Brain microvascular endothelial cell (primary cell): Measurements from ENCODE around the gene ITPR2.
"Not testable (repeated sequence)": the region's sequence is repeated elsewhere in the genome, so short reads cannot be mapped to it uniquely, and the experiment has no call there.

Experiments used
- DNase-seq: peaks from one replicate; pipeline ENCODE4 v3.0.0-alpha.2; 2020
- H3K27ac ChIP-seq: fragments of 250-450 bp; sonication (Bioruptor Pico); 2 replicates; pipeline ENCODE4 v1.5.1; 2020; ENCODE audit warnings: mild to moderate bottlenecking, moderate library complexity
- H3K27me3 ChIP-seq: fragments of 250-450 bp; sonication (Bioruptor Pico); replicated peaks from 2 replicates; pipeline ENCODE4 v1.5.1; 2020; ENCODE audit warnings: mild to moderate bottlenecking
- H3K36me3 ChIP-seq: fragments of 250-450 bp; sonication (Bioruptor Pico); replicated peaks from 2 replicates; pipeline ENCODE4 v1.5.1; 2020; ENCODE audit warnings: mild to moderate bottlenecking
- H3K4me3 ChIP-seq: 2 replicates; pipeline ENCODE4 v1.5.1; 2011; ENCODE audit warnings: low read depth, mild to moderate bottlenecking, control low read depth, low read length, moderate library complexity
- in situ Hi-C: cut with HindIII; loops from 2 replicates; pipeline ENCODE4 v1.10.0; 2017; ENCODE audit warnings: low sequenced_read_pairs, low pct_ligation_motif_present
- TF ChIP-seq, protein P1 (sequence below): IDR thresholded peaks from 2 replicates; pipeline ENCODE4 v1.5.1; 2011; ENCODE audit warnings: low read depth, mild to moderate bottlenecking, moderate library complexity, low read length, control low read depth, inconsistent platforms; ENCODE audit errors: missing control alignments

Gene ITPR2

DNA sequence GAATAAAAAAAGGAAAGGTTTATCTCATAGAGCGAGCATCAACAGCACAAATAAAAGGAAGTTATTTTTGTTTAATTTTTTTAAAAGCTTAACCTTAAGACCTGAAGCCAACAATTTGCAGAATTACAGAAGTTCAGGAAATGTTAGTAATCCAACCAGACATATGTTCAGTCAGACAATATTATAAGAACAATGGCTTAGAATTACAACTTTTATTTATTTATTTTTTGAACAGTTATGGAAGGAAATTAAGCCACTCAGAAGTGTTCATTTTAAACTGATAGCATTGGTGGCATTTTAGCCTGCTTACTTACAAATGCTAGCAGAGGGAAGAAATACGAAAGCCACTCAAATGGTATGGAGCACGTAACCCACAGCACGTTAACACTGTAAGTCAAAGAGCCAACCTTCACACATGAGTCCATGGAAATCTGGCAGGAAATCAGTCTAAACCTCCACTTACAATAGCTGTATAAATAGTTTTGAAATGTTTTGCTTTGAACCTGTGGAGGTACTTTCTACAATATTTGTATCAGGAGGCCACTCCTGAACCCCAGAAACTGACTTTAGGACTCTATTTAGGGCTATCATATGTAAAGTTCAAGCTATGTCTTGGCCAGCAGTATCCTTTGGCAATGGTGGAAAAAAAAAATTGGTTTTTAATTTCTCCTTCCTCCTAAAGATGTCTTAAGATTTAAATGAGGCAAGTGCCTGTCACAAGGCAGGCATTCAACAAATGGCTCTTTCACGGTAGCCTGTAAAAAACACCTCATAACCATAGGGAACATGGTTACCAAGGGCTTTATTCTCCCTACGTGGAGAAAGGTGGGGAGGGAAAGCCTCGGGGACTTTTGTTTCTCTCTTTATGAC, 102.3 kb downstream of the ITPR2 start:
- H3K27ac ChIP-seq, result no peak overlapping the region
- no peaks in the 10 kb centered on the region for H3K36me3 ChIP-seq
- H3K27me3 ChIP-seq, result no peaks in the 10 kb centered on the region
- TF ChIP-seq, protein P1, sequence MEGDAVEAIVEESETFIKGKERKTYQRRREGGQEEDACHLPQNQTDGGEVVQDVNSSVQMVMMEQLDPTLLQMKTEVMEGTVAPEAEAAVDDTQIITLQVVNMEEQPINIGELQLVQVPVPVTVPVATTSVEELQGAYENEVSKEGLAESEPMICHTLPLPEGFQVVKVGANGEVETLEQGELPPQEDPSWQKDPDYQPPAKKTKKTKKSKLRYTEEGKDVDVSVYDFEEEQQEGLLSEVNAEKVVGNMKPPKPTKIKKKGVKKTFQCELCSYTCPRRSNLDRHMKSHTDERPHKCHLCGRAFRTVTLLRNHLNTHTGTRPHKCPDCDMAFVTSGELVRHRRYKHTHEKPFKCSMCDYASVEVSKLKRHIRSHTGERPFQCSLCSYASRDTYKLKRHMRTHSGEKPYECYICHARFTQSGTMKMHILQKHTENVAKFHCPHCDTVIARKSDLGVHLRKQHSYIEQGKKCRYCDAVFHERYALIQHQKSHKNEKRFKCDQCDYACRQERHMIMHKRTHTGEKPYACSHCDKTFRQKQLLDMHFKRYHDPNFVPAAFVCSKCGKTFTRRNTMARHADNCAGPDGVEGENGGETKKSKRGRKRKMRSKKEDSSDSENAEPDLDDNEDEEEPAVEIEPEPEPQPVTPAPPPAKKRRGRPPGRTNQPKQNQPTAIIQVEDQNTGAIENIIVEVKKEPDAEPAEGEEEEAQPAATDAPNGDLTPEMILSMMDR, result no peak
- H3K4me3 ChIP-seq, result no peak overlapping the region
- no peak for DNase-seq
- in situ Hi-C loops, result no loop called here

DNA sequence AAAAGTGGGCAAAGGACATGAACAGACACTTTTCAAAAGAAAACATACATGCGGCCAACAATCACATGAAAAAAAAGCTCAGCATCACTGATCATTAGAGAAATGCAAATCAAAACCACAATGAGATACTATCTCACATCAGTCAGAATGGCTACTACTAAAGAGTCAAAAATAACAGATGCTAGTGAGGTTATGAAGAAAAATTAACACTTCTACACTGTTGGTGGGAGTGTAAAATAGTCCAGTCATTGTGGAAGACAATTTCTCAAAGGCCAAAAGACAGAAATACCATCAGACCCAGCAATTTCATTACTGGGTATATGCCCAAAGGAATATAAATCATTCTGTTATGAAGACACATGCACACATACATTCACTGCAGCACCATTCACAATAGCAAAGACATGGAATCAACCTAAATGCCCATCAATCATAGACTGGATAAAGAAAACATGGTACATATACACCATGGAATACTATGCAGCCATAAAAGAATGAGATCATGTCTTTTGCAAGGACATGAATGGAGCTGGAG, 103.8 kb downstream of the ITPR2 start:
- H3K27ac ChIP-seq, in situ Hi-C loops, DNase-seq, H3K27me3 ChIP-seq, H3K4me3 ChIP-seq, H3K36me3 ChIP-seq: not testable (repeated sequence)

DNA sequence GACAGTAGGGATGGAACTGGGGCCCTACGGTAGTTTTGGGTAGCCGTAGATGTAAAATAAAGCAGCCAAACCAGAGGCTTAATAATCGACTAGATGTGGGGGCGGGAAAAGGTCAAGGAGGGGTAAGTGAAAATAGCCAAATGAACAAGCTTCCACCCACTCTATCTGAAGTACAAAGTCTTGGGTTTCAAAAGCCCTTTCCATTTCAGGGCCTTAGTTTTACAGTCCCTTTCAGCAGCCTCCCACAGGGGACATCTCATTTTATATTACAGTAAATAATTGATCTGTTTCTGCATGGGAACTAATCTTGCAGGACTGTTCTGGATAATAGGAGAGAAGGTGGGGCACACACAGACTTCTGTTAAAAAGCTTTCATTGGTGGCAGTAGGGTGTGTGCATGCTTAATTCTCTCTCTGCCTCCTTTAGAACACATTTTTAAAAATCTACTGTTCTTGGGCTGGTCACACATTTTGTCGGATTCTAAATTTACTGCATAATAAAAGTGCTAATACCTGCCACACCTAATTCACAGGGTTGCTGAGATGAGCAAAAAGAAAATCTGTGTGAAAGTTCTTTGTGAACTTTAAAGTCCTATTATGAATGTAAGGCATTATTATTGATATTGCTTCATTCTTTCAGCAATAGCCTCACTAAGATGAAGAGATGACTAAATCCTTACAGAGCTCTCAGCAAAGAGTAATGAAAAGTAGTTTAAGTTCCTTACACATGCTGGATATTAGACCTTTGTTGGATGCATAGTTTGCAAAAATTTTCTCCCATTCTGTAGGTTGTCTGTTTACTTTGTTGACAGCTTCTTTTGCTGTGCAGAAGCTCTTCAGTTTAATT, 104.6 kb downstream of the ITPR2 start:
- H3K27ac ChIP-seq, result no peak overlapping the region
- TF ChIP-seq, protein P1, result no peak
- no peaks in the 10 kb centered on the region for H3K27me3 ChIP-seq
- no peak overlapping the region for H3K4me3 ChIP-seq
- DNase-seq, result no peak
- no peaks in the 10 kb centered on the region for H3K36me3 ChIP-seq
- in situ Hi-C loops, result no loop called here

DNA sequence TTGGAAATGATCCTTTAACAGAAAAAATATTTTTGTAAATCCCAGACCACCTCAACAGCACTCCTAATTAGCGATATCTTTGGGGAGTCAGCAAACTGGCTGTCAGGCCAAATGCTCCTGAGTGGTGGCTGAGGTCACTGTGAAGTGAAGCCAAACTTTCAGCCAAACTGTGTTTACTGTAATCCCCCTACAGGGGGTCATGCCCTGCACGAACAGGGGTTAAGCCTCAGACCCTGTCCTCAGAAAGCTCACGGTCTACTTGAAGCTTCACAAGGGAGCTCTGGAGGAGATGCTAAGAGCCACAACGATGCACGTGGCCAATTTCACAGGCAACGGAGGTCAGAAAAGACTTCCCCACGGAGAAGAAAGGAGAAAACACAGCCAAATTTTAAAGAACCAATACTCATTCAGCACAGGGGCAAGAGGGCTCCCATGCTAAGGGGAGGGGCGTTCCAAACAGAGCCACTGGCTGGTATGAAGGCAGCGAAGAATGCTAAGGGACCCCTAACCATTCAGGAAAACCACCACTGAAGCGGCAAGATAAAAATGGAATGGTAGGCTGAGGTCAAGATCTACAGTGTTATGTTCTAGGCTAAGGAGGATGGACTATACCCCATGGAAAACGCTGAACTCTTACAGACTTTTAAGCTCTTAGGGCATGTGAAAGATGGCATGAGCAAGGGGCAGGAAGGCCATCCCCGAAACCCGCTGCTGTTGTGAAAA, 105.4 kb downstream of the ITPR2 start:
- in situ Hi-C loops, result no loop called here
- Histone ChIP-seq H3K36me3 (no peaks in the 10 kb centered on the region), H3K4me3 (no peak overlapping the region), H3K27me3 (no peaks in the 10 kb centered on the region), H3K27ac (no peak overlapping the region)
- TF ChIP-seq, protein P1, result no peak
- DNase-seq, result no peak

DNA sequence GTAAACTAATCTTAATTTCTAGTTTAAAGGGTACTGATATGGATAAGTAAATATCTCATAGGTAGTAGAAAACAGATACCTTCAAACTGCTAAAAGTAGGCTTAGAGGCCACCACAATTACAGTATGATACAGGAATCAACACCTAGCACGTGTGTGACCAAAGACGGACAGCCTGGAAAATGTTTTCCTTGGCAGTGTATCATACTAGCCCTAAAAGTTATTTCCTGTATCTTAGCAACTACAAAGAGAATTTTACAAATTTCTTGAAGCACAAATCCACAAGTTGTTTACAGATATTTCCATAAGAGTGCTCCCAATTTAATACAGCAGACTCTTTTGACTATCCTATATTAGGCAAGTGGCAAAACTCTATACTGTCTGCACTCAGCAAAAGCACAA, 106.0 kb downstream of the ITPR2 start:
- Histone ChIP-seq H3K27me3 (no peaks in the 10 kb centered on the region), H3K27ac (no peak overlapping the region), H3K36me3 (no peaks in the 10 kb centered on the region), H3K4me3 (no peak overlapping the region)
- in situ Hi-C loops, result no loop called here
- DNase-seq, result no peak
- TF ChIP-seq, protein P1, result no peak
